Natural killer cell (primary cell): ENCODE data around the gene NFATC2IP. TPM values are rescaled to one million over a fixed set of nuclear protein-coding genes. Genes with fewer than 3 reads are reported as not detected.
A peak's percentile ranks its signal among the peaks of the same experiment; 100 is the strongest.

Experiments
- ATAC-seq, 3 donors: fragments of 150-1000 bp in 2 of 3; fragments of 200-7000 bp in 1 of 3; cut with Tn5 transposase; 1 replicate in 1 of 3; 2 replicates in 2 of 3; pipeline ENCODE4 v1.10.0; 2021; ENCODE audit warnings: mild to moderate bottlenecking in 2 of 3, moderate library complexity in 2 of 3
- DNase-seq, 2 donors: peaks; one replicate each; pipeline versions ENCODE4 v3.0.0 to v3.0.0-alpha.2; 2013 to 2021; ENCODE audit warnings: mixed read lengths in 1 of 2
- H3K27ac ChIP-seq: one replicate; pipeline ENCODE4 v1.5.1; 2013; ENCODE audit warnings: mild to moderate bottlenecking, low read length
- H3K27me3 ChIP-seq: one replicate; pipeline ENCODE4 v1.6.1; 2013; ENCODE audit warnings: low read length; ENCODE audit not compliant: control insufficient read depth, insufficient read depth
- H3K36me3 ChIP-seq: one replicate; pipeline ENCODE4 v1.6.1; 2013; ENCODE audit warnings: low read length; ENCODE audit not compliant: control insufficient read depth, insufficient read depth
- H3K4me1 ChIP-seq: one replicate; pipeline ENCODE4 v1.6.1; 2013; ENCODE audit warnings: low read length; ENCODE audit not compliant: control insufficient read depth, insufficient read depth
- H3K4me3 ChIP-seq: one replicate; pipeline ENCODE4 v1.5.1; 2013; ENCODE audit warnings: low read length
- H3K9me3 ChIP-seq: one replicate; pipeline ENCODE4 v1.6.1; 2013; ENCODE audit warnings: low read length; ENCODE audit not compliant: control insufficient read depth, insufficient read depth
- H3K27ac Mint-ChIP-seq, 2 donors: one replicate each; pipeline ENCODE4 v1.8.0; 2022; ENCODE audit warnings: mild to moderate bottlenecking in 2 of 2, mixed read lengths in 2 of 2, moderate library complexity in 1 of 2
- H3K27me3 Mint-ChIP-seq, 2 donors: one replicate each; pipeline ENCODE4 v1.8.0; 2022; ENCODE audit warnings: low read depth in 2 of 2, mixed read lengths in 2 of 2
- H3K36me3 Mint-ChIP-seq: one replicate; pipeline ENCODE4 v1.8.0; 2022; ENCODE audit warnings: mixed read lengths
- H3K4me1 Mint-ChIP-seq, 2 donors: one replicate each; pipeline ENCODE4 v1.8.0; 2022; ENCODE audit warnings: mixed read lengths in 2 of 2
- H3K4me3 Mint-ChIP-seq: one replicate; pipeline ENCODE4 v1.8.0; 2022; ENCODE audit warnings: mild to moderate bottlenecking, moderate library complexity, mixed read lengths
- H3K9me3 Mint-ChIP-seq, 2 donors: one replicate each; pipeline ENCODE4 v1.8.0; 2022; ENCODE audit warnings: mixed read lengths in 2 of 2
- WGBS: methylation state at CpG from one replicate; pipeline ENCODE4 v1.1.7; 2013; ENCODE audit warnings: missing lambda C conversion rate; ENCODE audit not compliant: insufficient coverage; 5-methylcytosine and 5-hydroxymethylcytosine counted together
- intact Hi-C: fragments of 100-400 bp; cut with micrococcal nuclease; formaldehyde crosslinking; loops from one replicate; pipeline ENCODE4 v1.14.2; 2022
- total RNA-seq, 4 donors: library from RNA; stranded (reverse); fragments of 120-200 nt in 1 of 4; gene quantifications; one replicate each; pipeline versions ENCODE4 v1.2.3 to v1.2.4, GENCODE V29; 2013 to 2022
- TF ChIP-seq, protein P1 (sequence below): fragments of 200-600 bp; IDR thresholded peaks from one replicate; pipeline ENCODE4 v1.8.0; 2022; ENCODE audit warnings: antibody characterized with exemption

Gene NFATC2IP
- total RNA-seq, 3 donors from 2014 or later (not counting 1 experiment from before 2014, with no cell fraction given): 87.1 to 132 (median 108) TPM

DNA sequence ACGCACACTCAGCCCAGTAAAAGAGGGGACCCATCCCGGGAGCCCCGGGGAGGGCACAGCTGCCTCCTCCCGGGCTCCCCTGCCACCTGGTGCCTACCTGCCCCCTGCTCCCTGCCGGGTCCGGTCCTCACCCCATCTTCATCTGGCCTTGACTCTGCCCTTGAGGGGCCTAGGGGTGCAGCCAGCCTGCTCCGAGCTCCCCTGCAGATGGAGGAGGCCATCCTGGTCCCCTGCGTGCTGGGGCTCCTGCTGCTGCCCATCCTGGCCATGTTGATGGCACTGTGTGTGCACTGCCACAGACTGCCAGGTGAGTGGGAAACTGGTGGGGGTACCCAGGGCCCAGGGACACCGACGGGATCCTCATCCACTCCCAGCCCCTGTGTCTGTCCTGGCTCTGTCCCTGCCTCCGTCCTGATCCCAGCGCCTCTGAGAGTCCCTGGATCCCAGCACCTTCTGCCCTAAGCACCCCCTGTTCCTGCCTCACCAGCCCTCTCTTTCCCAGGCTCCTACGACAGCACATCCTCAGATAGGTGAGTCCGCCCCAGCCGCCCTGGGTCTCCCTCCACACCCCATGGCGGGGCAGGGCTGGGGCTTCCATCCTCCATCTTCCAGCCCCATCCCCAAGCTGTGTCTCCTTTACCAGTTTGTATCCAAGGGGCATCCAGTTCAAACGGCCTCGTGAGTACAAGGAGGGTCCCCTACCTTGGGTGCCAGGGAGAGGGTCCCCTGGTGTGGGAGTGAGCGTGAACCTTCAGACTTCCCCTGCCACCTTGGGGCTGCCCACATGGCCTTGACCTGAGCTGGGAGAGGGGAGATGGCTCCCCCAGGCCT lies 34.7 kb downstream of the NFATC2IP start:
- Mint-ChIP-seq H3K27me3 (no peaks in the 10 kb centered on the region), H3K9me3 (peaks cover 0 to 5% of the 10 kb centered on the region in 2 donors), H3K27ac (peak overlapping the region; percentile 71 to 97), H3K4me3 (peak overlapping the region; percentile 84), H3K36me3 (no peaks in the 10 kb centered on the region), H3K4me1 (peaks cover 29 to 73% of the 10 kb centered on the region in 2 donors)
- WGBS: 24% methylated on average over 19 of the region's 19 CpGs
- H3K4me3 ChIP-seq: peak overlapping the region; percentile 70
- peak overlapping the region; percentile 83 for H3K27ac ChIP-seq
- peaks cover 78% of the 10 kb centered on the region for H3K4me1 ChIP-seq
- TF ChIP-seq, protein P1, sequence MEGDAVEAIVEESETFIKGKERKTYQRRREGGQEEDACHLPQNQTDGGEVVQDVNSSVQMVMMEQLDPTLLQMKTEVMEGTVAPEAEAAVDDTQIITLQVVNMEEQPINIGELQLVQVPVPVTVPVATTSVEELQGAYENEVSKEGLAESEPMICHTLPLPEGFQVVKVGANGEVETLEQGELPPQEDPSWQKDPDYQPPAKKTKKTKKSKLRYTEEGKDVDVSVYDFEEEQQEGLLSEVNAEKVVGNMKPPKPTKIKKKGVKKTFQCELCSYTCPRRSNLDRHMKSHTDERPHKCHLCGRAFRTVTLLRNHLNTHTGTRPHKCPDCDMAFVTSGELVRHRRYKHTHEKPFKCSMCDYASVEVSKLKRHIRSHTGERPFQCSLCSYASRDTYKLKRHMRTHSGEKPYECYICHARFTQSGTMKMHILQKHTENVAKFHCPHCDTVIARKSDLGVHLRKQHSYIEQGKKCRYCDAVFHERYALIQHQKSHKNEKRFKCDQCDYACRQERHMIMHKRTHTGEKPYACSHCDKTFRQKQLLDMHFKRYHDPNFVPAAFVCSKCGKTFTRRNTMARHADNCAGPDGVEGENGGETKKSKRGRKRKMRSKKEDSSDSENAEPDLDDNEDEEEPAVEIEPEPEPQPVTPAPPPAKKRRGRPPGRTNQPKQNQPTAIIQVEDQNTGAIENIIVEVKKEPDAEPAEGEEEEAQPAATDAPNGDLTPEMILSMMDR: no peak
- ATAC-seq (peak; percentile 21 to 32 (median 26)), DNase-seq (peak in 1 of 2 donors; percentile 54)
- no peaks in the 10 kb centered on the region for H3K27me3 ChIP-seq
- intact Hi-C loops: no loop called here
- peaks cover 56% of the 10 kb centered on the region for H3K36me3 ChIP-seq
- H3K9me3 ChIP-seq: peaks cover 3% of the 10 kb centered on the region

DNA sequence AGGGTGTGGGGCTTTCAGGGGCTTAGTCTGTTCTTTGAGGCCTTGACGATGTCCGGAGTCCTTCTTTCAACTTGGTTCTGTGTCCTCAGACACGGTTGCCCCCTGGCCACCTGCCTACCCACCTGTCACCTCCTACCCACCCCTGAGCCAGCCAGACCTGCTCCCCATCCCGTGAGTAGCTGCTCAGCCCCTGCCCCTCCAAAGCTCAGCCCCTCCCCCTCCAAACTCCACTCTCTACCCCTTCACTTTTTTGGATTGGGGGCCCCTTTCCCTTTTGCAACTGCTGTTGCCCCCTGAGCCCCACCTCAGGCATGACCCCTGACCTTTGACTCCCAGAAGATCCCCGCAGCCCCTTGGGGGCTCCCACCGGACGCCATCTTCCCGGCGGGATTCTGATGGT lies 35.3 kb downstream of the NFATC2IP start:
- TF ChIP-seq, protein P1: no peak
- intact Hi-C loops: no loop called here
- peaks cover 53% of the 10 kb centered on the region for H3K36me3 ChIP-seq
- DNase-seq (peak in 1 of 2 donors; percentile 22), ATAC-seq (no peak)
- Mint-ChIP-seq H3K4me1 (peaks cover 29 to 77% of the 10 kb centered on the region in 2 donors), H3K4me3 (peak overlapping the region; percentile 84), H3K27ac (peak overlapping the region; percentile 71 to 97), H3K9me3 (peaks cover 0 to 5% of the 10 kb centered on the region in 2 donors), H3K36me3 (no peaks in the 10 kb centered on the region), H3K27me3 (no peaks in the 10 kb centered on the region)
- no peaks in the 10 kb centered on the region for H3K27me3 ChIP-seq
- H3K4me1 ChIP-seq: peaks cover 78% of the 10 kb centered on the region
- H3K27ac ChIP-seq: peak overlapping the region; percentile 83
- peaks cover 3% of the 10 kb centered on the region for H3K9me3 ChIP-seq
- peak overlapping the region; percentile 70 for H3K4me3 ChIP-seq
- WGBS: 74% methylated on average over 9 of the region's 9 CpGs

- Mint-ChIP-seq H3K36me3 (no peaks in the 10 kb centered on the region), H3K9me3 (peaks cover 0 to 5% of the 10 kb centered on the region in 2 donors), H3K27ac (peak overlapping the region; percentile 71 to 97), H3K4me1 (peaks cover 29 to 77% of the 10 kb centered on the region in 2 donors), H3K4me3 (peak overlapping the region; percentile 84), H3K27me3 (no peaks in the 10 kb centered on the region)
- WGBS: 67% methylated on average over 13 of the region's 13 CpGs
- Histone ChIP-seq H3K36me3 (peaks cover 49% of the 10 kb centered on the region), H3K27ac (peak overlapping the region; percentile 83), H3K27me3 (no peaks in the 10 kb centered on the region), H3K4me3 (peak overlapping the region; percentile 70), H3K4me1 (peaks cover 76% of the 10 kb centered on the region), H3K9me3 (peaks cover 3% of the 10 kb centered on the region)
- ATAC-seq (no peak), DNase-seq (peak in 1 of 2 donors; percentile 38)
- intact Hi-C loops: no loop called here
- TF ChIP-seq, protein P1: no peak
These were observed 35.8 kb downstream of the NFATC2IP start for GRCh38 chr16:28986492-28986891.
